ENCODE results near the gene ATPAF1.
"Not testable (repeated sequence)": the region's sequence is repeated elsewhere in the genome, so short reads cannot be mapped to it uniquely, and the experiment has no call there.

Gene ATPAF1

GRCh38 chr1:46703927-46704641, 35.9 kb upstream of the ATPAF1 start:
- no peaks in the 10 kb centered on the region for H3K9me3 ChIP-seq
- no peak overlapping the region for H3K4me3 ChIP-seq (ENCODE audit: low read depth in 1 of 2, low read length in 1 of 2)
- peaks cover 5 to 13% of the 10 kb centered on the region in 2 experiments for H3K4me1 ChIP-seq (ENCODE audit: control insufficient read depth in 1 of 2, insufficient read depth in 1 of 2, low read depth in 1 of 2, low read length in 1 of 2)
- H3K27me3 ChIP-seq, result no peaks in the 10 kb centered on the region
- H3K27ac ChIP-seq, result no peak overlapping the region
- no peak for TF ChIP-seq CTCF (IDR thresholded peaks at IDR 0.05)
- peaks cover 74% of the 10 kb centered on the region for H3K36me3 ChIP-seq

- Histone ChIP-seq H3K36me3 (peaks cover 58% of the 10 kb centered on the region), H3K27ac (peak overlapping the region; percentile 53), H3K4me1 (ENCODE audit: control insufficient read depth in 1 of 2, insufficient read depth in 1 of 2, low read depth in 1 of 2, low read length in 1 of 2) (peaks cover 5 to 13% of the 10 kb centered on the region in 2 experiments), H3K9me3 (no peaks in the 10 kb centered on the region), H3K27me3 (no peaks in the 10 kb centered on the region), H3K4me3 (ENCODE audit: low read depth in 1 of 2, low read length in 1 of 2) (no peak overlapping the region)
- no peak for TF ChIP-seq CTCF (IDR thresholded peaks at IDR 0.05)
These were observed 31.5 kb upstream of the ATPAF1 start for GRCh38 chr1:46699666-46700065.

DNA sequence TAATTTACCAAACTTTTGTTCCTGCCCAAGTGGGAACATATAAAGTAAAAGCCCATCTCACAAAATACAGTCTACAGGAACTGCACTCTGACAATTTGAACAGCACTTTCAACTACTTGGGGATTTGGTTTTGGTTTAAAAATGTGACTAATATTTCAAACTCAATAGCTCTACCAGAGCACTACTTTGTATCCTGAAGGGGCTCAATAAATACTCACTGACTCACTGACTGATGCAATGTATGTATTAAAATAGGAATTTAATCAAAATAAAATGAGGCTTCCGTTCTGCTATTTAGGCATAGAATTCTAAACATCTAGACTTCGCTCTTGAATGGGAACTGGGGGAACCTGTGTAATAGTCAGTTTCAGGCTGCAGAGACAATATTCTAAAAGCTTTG, 28.9 kb upstream of the ATPAF1 start:
- H3K36me3 ChIP-seq, result peaks cover 43% of the 10 kb centered on the region
- no peak overlapping the region for H3K4me3 ChIP-seq (ENCODE audit: low read depth in 1 of 2, low read length in 1 of 2)
- no peak overlapping the region for H3K27ac ChIP-seq
- no peaks in the 10 kb centered on the region for H3K27me3 ChIP-seq
- no peaks in the 10 kb centered on the region for H3K9me3 ChIP-seq
- H3K4me1 ChIP-seq (ENCODE audit: control insufficient read depth in 1 of 2, insufficient read depth in 1 of 2, low read depth in 1 of 2, low read length in 1 of 2), result peaks cover 5 to 13% of the 10 kb centered on the region in 2 experiments
- no peak for TF ChIP-seq CTCF (IDR thresholded peaks at IDR 0.05)

DNA sequence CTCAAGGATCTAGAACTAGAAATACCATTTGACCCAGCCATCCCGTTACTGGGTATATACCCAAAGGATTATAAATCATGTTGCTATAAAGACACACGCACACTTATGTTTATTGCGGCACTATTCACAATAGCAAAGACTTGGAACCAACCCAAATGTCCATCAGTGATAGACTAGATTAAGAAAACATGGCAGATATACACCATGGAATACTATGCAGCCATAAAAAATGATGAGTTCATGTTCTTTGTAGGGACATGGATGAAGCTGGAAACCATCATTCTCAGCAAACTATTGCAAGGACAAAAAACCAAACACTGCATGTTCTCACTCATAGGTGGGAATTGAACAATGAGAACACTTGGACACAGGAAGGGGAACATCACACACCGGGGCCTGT, 26.5 kb upstream of the ATPAF1 start:
- peaks cover 57% of the 10 kb centered on the region for H3K36me3 ChIP-seq
- not testable (repeated sequence) for H3K4me3 ChIP-seq (ENCODE audit: low read depth in 1 of 2, low read length in 1 of 2); H3K27ac ChIP-seq; H3K4me1 ChIP-seq (ENCODE audit: control insufficient read depth in 1 of 2, insufficient read depth in 1 of 2, low read depth in 1 of 2, low read length in 1 of 2); H3K9me3 ChIP-seq; H3K27me3 ChIP-seq

GRCh38 chr1:46692811-46693770, 24.9 kb upstream of the ATPAF1 start:
- H3K9me3 ChIP-seq, result no peaks in the 10 kb centered on the region
- H3K27me3 ChIP-seq, result no peaks in the 10 kb centered on the region
- H3K27ac ChIP-seq, result no peak overlapping the region
- H3K4me3 ChIP-seq (ENCODE audit: low read depth in 1 of 2, low read length in 1 of 2), result no peak overlapping the region
- peaks cover 73% of the 10 kb centered on the region for H3K36me3 ChIP-seq
- no peak for TF ChIP-seq CTCF (IDR thresholded peaks at IDR 0.05)
- no peaks in the 10 kb centered on the region for H3K4me1 ChIP-seq (ENCODE audit: control insufficient read depth in 1 of 2, insufficient read depth in 1 of 2, low read depth in 1 of 2, low read length in 1 of 2)

Data from neutrophil (primary cell).